ENCODE results near the gene AGPAT1.

DNA sequence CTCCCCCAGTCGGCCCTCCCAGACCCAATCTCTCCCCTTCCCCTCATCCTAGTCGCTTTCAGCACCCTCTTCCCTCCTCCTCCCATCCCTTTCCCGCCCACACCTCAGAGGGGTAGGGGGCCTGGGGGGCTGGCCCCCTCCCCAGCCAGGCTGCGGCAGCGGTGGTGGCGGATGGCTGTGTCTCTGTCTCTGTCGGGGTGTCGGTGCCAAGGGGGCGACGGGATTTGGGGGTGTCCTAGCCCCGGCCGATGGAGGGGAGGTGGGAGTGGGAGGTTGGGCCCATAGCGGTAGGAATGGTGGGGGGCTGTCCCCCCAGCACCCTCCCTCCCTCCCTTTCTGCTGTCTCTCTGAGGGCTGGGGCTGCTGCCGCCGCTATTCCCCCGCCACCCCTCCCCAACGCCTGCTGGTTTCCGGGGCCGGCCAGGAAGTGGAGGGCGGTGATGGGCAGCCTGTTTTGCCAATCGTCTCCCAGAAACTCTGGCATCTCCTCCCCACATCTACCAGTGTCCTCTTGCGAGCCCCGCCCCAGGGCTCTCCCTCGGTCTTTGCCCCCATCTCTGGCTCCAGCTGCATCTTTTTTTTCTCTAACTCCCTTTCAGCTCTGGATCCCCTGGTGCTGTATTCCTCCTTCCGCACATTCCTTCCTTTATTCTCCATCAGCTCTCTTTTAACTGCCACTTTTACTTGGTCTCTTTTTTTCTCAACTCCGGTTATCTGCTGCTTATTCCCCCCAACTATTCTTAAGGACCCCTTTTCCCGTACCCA, at the start of gene AGPAT1:
- TF ChIP-seq EP300 (IDR thresholded peaks at IDR 0.05): no peak
- TF ChIP-seq, protein P1, sequence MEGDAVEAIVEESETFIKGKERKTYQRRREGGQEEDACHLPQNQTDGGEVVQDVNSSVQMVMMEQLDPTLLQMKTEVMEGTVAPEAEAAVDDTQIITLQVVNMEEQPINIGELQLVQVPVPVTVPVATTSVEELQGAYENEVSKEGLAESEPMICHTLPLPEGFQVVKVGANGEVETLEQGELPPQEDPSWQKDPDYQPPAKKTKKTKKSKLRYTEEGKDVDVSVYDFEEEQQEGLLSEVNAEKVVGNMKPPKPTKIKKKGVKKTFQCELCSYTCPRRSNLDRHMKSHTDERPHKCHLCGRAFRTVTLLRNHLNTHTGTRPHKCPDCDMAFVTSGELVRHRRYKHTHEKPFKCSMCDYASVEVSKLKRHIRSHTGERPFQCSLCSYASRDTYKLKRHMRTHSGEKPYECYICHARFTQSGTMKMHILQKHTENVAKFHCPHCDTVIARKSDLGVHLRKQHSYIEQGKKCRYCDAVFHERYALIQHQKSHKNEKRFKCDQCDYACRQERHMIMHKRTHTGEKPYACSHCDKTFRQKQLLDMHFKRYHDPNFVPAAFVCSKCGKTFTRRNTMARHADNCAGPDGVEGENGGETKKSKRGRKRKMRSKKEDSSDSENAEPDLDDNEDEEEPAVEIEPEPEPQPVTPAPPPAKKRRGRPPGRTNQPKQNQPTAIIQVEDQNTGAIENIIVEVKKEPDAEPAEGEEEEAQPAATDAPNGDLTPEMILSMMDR (IDR thresholded peaks at IDR 0.05): no peak

Data from stomach (tissue), 4 donors.